Gastroesophageal sphincter (tissue), 3 donors: ENCODE data around the gene AP2B1.

ENCODE experiments used
- CTCF ChIP-seq, 4 experiments: fragments of 200-600 bp in 2 of 4; fragments of 450-650 bp in 2 of 4; sonication (generic) in 1 of 4; IDR thresholded peaks; one replicate each; pipeline ENCODE4 v1.5.1; 2017 to 2019; ENCODE audit warnings: antibody characterized with exemption in 4 of 4, mild to moderate bottlenecking in 2 of 4, moderate library complexity in 2 of 4
- POLR2A ChIP-seq, 2 donors: fragments of 450-650 bp; IDR thresholded peaks; one replicate each; pipeline ENCODE4 v1.6.1; 2017; ENCODE audit warnings: antibody characterized with exemption in 2 of 2, mild to moderate bottlenecking in 2 of 2, moderate library complexity in 1 of 2
- POLR2AphosphoS5 ChIP-seq: sonication (generic); formaldehyde crosslinking; IDR thresholded peaks from one replicate; pipeline ENCODE4 v1.6.1; 2017; ENCODE audit warnings: antibody characterized with exemption

- TF ChIP-seq POLR2A (IDR thresholded peaks at IDR 0.05) (no peak), CTCF (IDR thresholded peaks at IDR 0.05) (no peak), POLR2AphosphoS5 (no peak)
These were observed 122.8 kb downstream of the AP2B1 start for GRCh38 chr17:35709874-35710273.
